SU-DHL-6 (cell line): ENCODE data around the gene C20orf204.

Source experiments
- H2AFZ ChIP-seq: fragments of 200-600 bp; sonication (generic); 2 replicates; pipeline ENCODE4 v1.6.1; 2014; ENCODE audit warnings: low read depth, mild to moderate bottlenecking, moderate library complexity, mixed read lengths, antibody characterized with exemption, low read length; ENCODE audit not compliant: severe bottlenecking
- H3F3A ChIP-seq: fragments of 200-600 bp; shearing (Covaris generic); 2 replicates; pipeline ENCODE4 v1.6.0; 2016; ENCODE audit warnings: antibody characterized with exemption, mild to moderate bottlenecking; ENCODE audit not compliant: insufficient read depth
- H3K27ac ChIP-seq: fragments of 200-600 bp; sonication (generic); 2 replicates; pipeline ENCODE4 v1.5.1; 2016; ENCODE audit warnings: low read depth, mild to moderate bottlenecking, low read length, moderate library complexity, mixed read lengths
- H3K27me3 ChIP-seq: fragments of 200-600 bp; sonication (generic), shearing (Covaris generic); 2 replicates; pipeline ENCODE4 v1.6.0; 2014; ENCODE audit warnings: mild to moderate bottlenecking, low read length
- H3K36me3 ChIP-seq: fragments of 200-600 bp; sonication (generic); 2 replicates; pipeline ENCODE4 v1.6.1; 2014; ENCODE audit warnings: mild to moderate bottlenecking, low read length, mixed read lengths
- H3K4me2 ChIP-seq: fragments of 300-600, 200-600 bp; shearing (Covaris generic), sonication (generic); 2 replicates; pipeline ENCODE4 v1.6.0; 2014; ENCODE audit warnings: low read length, low read depth, mild to moderate bottlenecking; ENCODE audit not compliant: poor library complexity, severe bottlenecking
- H3K4me3 ChIP-seq: fragments of 200-600 bp; sonication (generic); 2 replicates; pipeline ENCODE4 v1.5.1; 2014; ENCODE audit warnings: antibody characterized with exemption, low read length, mild to moderate bottlenecking, mixed read lengths; ENCODE audit not compliant: insufficient read depth, poor library complexity, severe bottlenecking
- H3K79me2 ChIP-seq: fragments of 200-600 bp; sonication (generic); 2 replicates; pipeline ENCODE4 v1.6.1; 2014; ENCODE audit warnings: mild to moderate bottlenecking, low read length, moderate library complexity; ENCODE audit not compliant: insufficient read depth
- H3K9ac ChIP-seq: fragments of 200-600 bp; sonication (generic); 2 replicates; pipeline ENCODE4 v1.7.0; 2014; ENCODE audit warnings: mild to moderate bottlenecking, low read length
- H3K9me2 ChIP-seq: fragments of 200-600 bp; sonication (generic); replicated peaks from 2 replicates; pipeline ENCODE4 v1.6.1; 2014; ENCODE audit warnings: low read length; ENCODE audit not compliant: insufficient read depth
- H3K9me3 ChIP-seq: fragments of 200-600 bp; sonication (generic); 2 replicates; pipeline ENCODE4 v1.6.1; 2014; ENCODE audit warnings: low read length, mixed read lengths; ENCODE audit not compliant: insufficient read depth
- H4K20me1 ChIP-seq: fragments of 200-600 bp; sonication (generic); 2 replicates; pipeline ENCODE4 v1.6.1; 2014; ENCODE audit warnings: low read depth, mild to moderate bottlenecking, antibody characterized with exemption, low read length, moderate library complexity, mixed read lengths
- CTCF ChIP-seq: fragments of 200-600 bp; sonication (generic); IDR thresholded peaks from one replicate; pipeline ENCODE4 v1.5.1; 2017; ENCODE audit warnings: antibody characterized with exemption, mild to moderate bottlenecking, low read length, moderate library complexity; ENCODE audit not compliant: insufficient read depth, poor library complexity, severe bottlenecking
- EZH2phosphoT487 ChIP-seq: fragments of 200-600 bp; sonication (generic), shearing (Covaris generic); conservative IDR thresholded peaks from 2 replicates; pipeline ENCODE4 v1.6.1; 2018; ENCODE audit warnings: mild to moderate bottlenecking, antibody characterized with exemption, low read length, moderate library complexity, mixed read lengths

Gene C20orf204

GRCh38 chr20:64044484-64045247 is 8.7 kb downstream of the C20orf204 start:
- Histone ChIP-seq H3K4me3 (no peak overlapping the region), H3K9ac (no peak overlapping the region)
- TF ChIP-seq CTCF (no peak), EZH2phosphoT487 (no peak)

GRCh38 chr20:64045346-64046011 is 9.5 kb downstream of the C20orf204 start:
- Histone ChIP-seq H3F3A (peaks cover 9% of the 10 kb centered on the region), H2AFZ (no peak overlapping the region)

More at GRCh38 chr20:64044484-64045247, 8.7 kb downstream of the C20orf204 start:
- no peaks in the 10 kb centered on the region for H4K20me1 ChIP-seq
- peaks cover 9% of the 10 kb centered on the region for H3F3A ChIP-seq
- no peak overlapping the region for H3K27ac ChIP-seq
- no peaks in the 10 kb centered on the region for H3K9me2 ChIP-seq
- no peak overlapping the region for H2AFZ ChIP-seq
- H3K36me3 ChIP-seq: no peaks in the 10 kb centered on the region
- H3K79me2 ChIP-seq: no peaks in the 10 kb centered on the region
- H3K9me3 ChIP-seq: no peaks in the 10 kb centered on the region
- H3K27me3 ChIP-seq: no peaks in the 10 kb centered on the region
- H3K4me2 ChIP-seq: no peak overlapping the region

GRCh38 chr20:64047046-64047389 is 11.0 kb downstream of the C20orf204 start:
- Histone ChIP-seq H3K36me3 (no peaks in the 10 kb centered on the region), H3K79me2 (no peaks in the 10 kb centered on the region), H4K20me1 (no peaks in the 10 kb centered on the region), H3K27me3 (no peaks in the 10 kb centered on the region), H2AFZ (no peak overlapping the region), H3F3A (peaks cover 9% of the 10 kb centered on the region), H3K9me2 (no peaks in the 10 kb centered on the region), H3K27ac (no peak overlapping the region), H3K9ac (no peak overlapping the region), H3K4me2 (no peak overlapping the region), H3K9me3 (no peaks in the 10 kb centered on the region), H3K4me3 (no peak overlapping the region)
- TF ChIP-seq CTCF: no peak

More at GRCh38 chr20:64045346-64046011, 9.5 kb downstream of the C20orf204 start:
- Histone ChIP-seq H3K4me2 (no peak overlapping the region), H3K4me3 (no peak overlapping the region), H3K9ac (no peak overlapping the region), H3K27ac (no peak overlapping the region), H3K36me3 (no peaks in the 10 kb centered on the region), H3K9me2 (no peaks in the 10 kb centered on the region), H4K20me1 (no peaks in the 10 kb centered on the region), H3K27me3 (no peaks in the 10 kb centered on the region), H3K79me2 (no peaks in the 10 kb centered on the region), H3K9me3 (no peaks in the 10 kb centered on the region)
- TF ChIP-seq EZH2phosphoT487: no peak
- TF ChIP-seq CTCF: no peak
